Activated naive CD8-positive, alpha-beta T cell treated with anti-CD3 and anti-CD28 coated beads, Interleukin-2, amount 50 U/mL, for 24 hours (primary cell): ENCODE data around the gene DOC2A.
"Not testable (repeated sequence)": the region's sequence is repeated elsewhere in the genome, so short reads cannot be mapped to it uniquely, and the experiment has no call there.

ENCODE experiments used
- ATAC-seq: fragments of 150-1000 bp; cut with Tn5 transposase; one replicate; pipeline ENCODE4 v1.10.0; 2021
- DNase-seq: peaks from one replicate; pipeline ENCODE4 v3.0.0; 2021
- H3K27ac Mint-ChIP-seq: one replicate; pipeline ENCODE4 v1.8.0; 2021; ENCODE audit warnings: mild to moderate bottlenecking, mixed read lengths
- H3K27me3 Mint-ChIP-seq: one replicate; pipeline ENCODE4 v1.8.0; 2021; ENCODE audit warnings: mixed read lengths
- H3K36me3 Mint-ChIP-seq: one replicate; pipeline ENCODE4 v1.8.0; 2021; ENCODE audit warnings: low read depth, mixed read lengths
- H3K4me1 Mint-ChIP-seq: one replicate; pipeline ENCODE4 v1.8.0; 2021; ENCODE audit warnings: mixed read lengths
- H3K4me3 Mint-ChIP-seq: one replicate; pipeline ENCODE4 v1.8.0; 2021; ENCODE audit warnings: mild to moderate bottlenecking, moderate library complexity, mixed read lengths
- H3K9me3 Mint-ChIP-seq: one replicate; pipeline ENCODE4 v1.8.0; 2021; ENCODE audit warnings: mixed read lengths

Gene DOC2A

GRCh38 chr16:29962344-29962994 is 48.4 kb downstream of the DOC2A start:
- peak overlapping the region; percentile 85 for H3K4me3 Mint-ChIP-seq
- no peaks in the 10 kb centered on the region for H3K9me3 Mint-ChIP-seq
- no peak for DNase-seq
- H3K36me3 Mint-ChIP-seq = peaks cover 3% of the 10 kb centered on the region
- peaks cover 17% of the 10 kb centered on the region for H3K4me1 Mint-ChIP-seq
- ATAC-seq = no peak
- H3K27ac Mint-ChIP-seq = peak overlapping the region; percentile 85
- H3K27me3 Mint-ChIP-seq = no peaks in the 10 kb centered on the region

DNA sequence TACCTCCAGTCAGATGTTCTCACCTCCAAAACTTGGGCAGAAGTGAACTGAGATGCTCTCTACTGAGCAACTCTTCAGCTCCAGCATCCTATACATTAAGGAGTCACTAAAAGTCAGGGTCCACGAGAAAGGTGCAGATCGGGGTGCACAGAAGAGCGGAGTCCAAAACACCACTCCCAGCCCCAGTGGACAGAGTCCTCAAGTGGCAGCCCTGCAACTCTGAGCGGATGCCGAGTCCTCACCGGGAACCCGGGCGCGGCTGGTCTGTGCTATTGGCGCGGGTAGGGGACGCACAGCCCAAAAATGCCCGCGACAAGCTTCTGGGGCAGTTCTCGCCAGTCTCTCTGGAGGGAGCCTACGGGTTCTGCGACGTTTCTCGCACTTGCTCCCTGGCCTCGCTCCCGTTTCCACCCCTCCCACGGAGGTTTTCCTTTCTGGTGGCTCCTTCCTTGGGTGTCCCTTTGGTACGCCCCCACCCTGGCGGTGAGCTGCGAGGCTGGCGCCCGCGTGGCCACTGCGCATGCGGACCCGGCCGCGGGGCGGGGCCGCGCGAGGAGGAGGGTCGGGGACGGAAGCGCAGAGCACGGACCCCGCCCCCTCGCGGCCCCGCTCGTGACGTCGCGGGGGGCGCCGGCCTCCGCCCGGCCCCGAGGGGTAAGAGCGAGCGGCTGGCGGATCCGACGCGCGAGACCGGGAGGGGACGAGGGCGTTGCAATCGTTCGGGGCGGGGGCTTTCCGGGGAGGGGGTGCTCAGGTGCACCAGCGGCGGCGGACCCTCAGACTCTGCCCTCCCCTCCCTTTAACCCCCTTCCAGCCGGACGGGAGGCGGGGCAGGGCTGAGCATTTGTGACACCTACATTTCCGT is 49.1 kb downstream of the DOC2A start, which contains the start of gene TMEM219:
Gene TMEM219 (plus strand): TSS at position 601 of the 865 bp plus-strand sequence. CDS start 1,065 bp downstream, outside the sequence.
- Mint-ChIP-seq H3K27me3 (no peaks in the 10 kb centered on the region), H3K9me3 (no peaks in the 10 kb centered on the region), H3K36me3 (peaks cover 3% of the 10 kb centered on the region), H3K4me3 (peak within 1 kb of the TSS; percentile 85), H3K27ac (peak within 1 kb of the TSS; percentile 85), H3K4me1 (peaks cover 17% of the 10 kb centered on the region)
- DNase-seq (peak; percentile 96), ATAC-seq (peak; percentile 91)

DNA sequence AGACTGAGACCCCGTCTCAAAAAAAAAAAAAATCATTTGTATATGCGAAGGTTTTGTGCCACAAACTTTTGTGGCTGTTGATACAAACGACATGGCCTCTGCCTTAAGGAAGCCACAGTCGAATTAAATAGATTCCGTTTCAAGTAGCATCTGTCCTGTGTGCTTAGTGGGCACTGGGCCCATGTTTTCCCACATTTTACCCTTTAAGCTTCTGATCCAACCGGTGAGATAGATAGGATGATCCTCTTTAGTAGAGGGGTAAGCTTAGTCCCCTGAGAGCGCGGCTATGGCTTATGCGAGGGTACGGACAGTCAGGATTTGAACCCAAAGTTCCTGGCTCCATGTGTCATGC is 49.7 kb downstream of the DOC2A start:
- Mint-ChIP-seq H3K27ac (peak overlapping the region; percentile 73), H3K27me3 (no peaks in the 10 kb centered on the region), H3K9me3 (no peaks in the 10 kb centered on the region), H3K4me1 (peaks cover 17% of the 10 kb centered on the region), H3K4me3 (peak overlapping the region; percentile 85), H3K36me3 (peaks cover 3% of the 10 kb centered on the region)
- no peak for ATAC-seq
- no peak for DNase-seq

GRCh38 chr16:29959821-29960220 is 51.0 kb downstream of the DOC2A start:
- H3K36me3 Mint-ChIP-seq, H3K27ac Mint-ChIP-seq, H3K4me3 Mint-ChIP-seq, DNase-seq, H3K9me3 Mint-ChIP-seq, H3K27me3 Mint-ChIP-seq, ATAC-seq: not testable (repeated sequence)
- H3K4me1 Mint-ChIP-seq = peaks cover 17% of the 10 kb centered on the region

- ATAC-seq = no peak
- no peaks in the 10 kb centered on the region for H3K9me3 Mint-ChIP-seq
- H3K27ac Mint-ChIP-seq = no peak overlapping the region
- peaks cover 3% of the 10 kb centered on the region for H3K27me3 Mint-ChIP-seq
- no peak overlapping the region for H3K4me3 Mint-ChIP-seq
- H3K36me3 Mint-ChIP-seq = no peaks in the 10 kb centered on the region
- DNase-seq = no peak
- peaks cover 17% of the 10 kb centered on the region for H3K4me1 Mint-ChIP-seq
Measured at GRCh38 chr16:29959293-29959692, 51.5 kb downstream of the DOC2A start.

DNA sequence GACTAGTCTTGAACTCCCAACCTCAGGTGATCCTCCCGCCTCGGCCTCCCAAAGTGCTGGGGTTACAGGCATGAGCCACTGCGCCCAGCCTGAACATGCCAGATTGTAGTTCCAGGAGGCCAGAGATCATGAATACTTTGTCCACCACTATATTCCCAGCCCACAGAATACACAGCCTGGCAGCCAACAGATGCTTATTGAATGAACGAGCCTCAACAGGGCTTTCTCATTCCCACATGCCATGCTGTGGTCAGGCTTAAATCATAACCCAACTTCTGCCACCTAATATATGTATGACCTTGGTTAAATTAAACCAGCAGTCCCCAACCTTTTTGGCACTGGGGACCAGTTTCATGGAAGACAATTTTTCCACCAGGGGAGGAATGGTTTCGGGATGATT is 52.1 kb downstream of the DOC2A start:
- no peak for DNase-seq
- Mint-ChIP-seq H3K27ac (no peak overlapping the region), H3K4me3 (no peak overlapping the region), H3K27me3 (peaks cover 5% of the 10 kb centered on the region), H3K4me1 (peaks cover 17% of the 10 kb centered on the region), H3K36me3 (no peaks in the 10 kb centered on the region), H3K9me3 (no peaks in the 10 kb centered on the region)
- ATAC-seq = no peak
